SH-SY5Y (cell line): Measurements from ENCODE around the gene SLC18B1.

Experiments
- GATA2 ChIP-seq: IDR thresholded peaks from 2 replicates; pipeline ENCODE4 v1.6.1; 2011; ENCODE audit warnings: mild to moderate bottlenecking, low read depth, low read length
- GATA3 ChIP-seq: IDR thresholded peaks from 2 replicates; pipeline ENCODE4 v1.6.1; 2011; ENCODE audit warnings: low read depth, mild to moderate bottlenecking, low read length, moderate library complexity

SLC18B1 gene

DNA sequence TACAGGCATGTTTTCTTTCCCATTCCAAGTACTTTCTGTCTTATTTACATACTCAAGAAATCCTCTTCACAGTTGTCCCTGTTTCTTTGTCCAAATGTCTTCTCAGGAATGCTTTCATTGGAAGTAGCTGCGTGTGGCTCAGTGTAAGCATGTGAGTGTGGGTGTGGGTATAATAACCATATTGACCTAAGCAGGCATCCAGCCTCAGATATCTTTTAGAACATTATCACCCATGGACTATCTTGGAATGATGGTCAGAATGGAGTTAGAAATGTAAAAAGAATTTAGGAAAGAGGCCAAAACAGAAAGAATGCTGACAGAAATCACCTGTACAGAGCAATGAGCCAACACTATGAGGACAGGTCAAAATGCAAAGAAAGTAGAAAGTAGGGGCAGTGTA is 57.2 kb downstream of the SLC18B1 start:
- TF ChIP-seq GATA3 (no peak), GATA2 (no peak)

GRCh38 chr6:132736239-132736638 is 62.2 kb downstream of the SLC18B1 start:
- TF ChIP-seq GATA2 = no peak
- no peak for TF ChIP-seq GATA3

DNA sequence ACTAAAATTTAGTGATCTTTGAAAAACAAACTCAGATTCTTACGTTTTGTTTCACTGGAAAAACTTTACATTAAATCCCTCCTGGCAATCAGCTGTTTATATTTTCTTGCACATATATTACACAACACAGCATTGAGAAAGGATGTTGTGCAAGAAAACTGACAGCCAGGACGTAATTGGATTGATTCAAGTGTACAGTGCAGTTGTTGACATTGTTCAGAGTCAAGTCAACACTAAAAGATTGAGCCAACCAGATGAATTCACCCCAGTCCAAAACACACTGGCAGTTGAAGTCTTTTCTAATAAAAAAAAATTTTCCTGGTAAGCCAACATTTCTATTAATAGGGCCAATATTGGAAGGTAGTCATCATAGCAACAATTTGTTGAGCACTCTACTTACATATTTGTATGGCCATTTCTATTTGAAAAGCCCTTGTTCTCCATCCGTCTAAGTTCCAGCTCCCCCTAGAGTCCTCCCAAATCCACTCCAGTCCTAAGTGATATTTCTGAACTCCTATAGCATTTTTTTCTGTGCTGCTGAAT is 63.7 kb downstream of the SLC18B1 start:
- TF ChIP-seq GATA2 (no peak), GATA3 (no peak)

DNA sequence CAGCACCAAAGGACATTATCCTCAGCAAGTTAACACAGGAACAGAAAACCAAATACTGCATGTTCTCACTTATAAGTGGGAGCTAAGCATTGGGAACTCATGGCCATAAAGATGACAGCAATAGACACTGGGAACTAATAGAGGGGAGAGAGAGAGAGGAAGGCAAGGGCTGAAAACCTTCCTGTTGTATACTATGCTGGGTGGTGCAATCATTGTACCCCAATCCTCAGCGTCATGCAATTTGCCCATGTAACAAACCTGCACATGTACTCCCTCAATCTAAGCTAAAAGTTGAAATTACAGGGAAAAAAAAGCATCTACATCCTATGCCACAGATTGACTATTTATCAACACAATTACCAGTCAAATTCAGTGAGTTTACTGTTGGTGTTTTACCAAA is 64.6 kb downstream of the SLC18B1 start:
- TF ChIP-seq GATA2 = no peak
- no peak for TF ChIP-seq GATA3

- TF ChIP-seq GATA2 (no peak), GATA3 (no peak)
Observed at GRCh38 chr6:132733283-132733682, 65.2 kb downstream of the SLC18B1 start.

GRCh38 chr6:132731086-132731485 is 67.4 kb downstream of the SLC18B1 start:
- no peak for TF ChIP-seq GATA2
- no peak for TF ChIP-seq GATA3

DNA sequence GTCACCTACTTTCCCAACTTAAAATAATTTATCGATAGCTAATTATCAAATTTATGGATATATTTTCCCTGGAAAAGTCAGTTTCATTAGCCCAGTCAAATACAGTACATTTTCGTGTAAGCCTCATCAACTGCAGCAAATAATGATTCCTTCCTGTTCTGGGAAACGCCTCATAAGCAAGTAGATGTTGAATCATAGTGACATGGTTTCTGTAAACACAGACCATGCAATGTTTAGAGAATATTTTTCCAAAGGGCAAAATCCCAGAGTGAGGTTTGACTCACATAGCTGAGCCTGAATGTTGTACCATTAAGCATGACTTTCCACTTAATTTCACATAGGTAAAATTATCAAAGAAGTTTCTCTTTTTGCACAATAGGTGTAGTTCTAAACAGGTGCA is 67.9 kb downstream of the SLC18B1 start:
- TF ChIP-seq GATA2 = no peak

GRCh38 chr6:132728616-132729015 is 69.8 kb downstream of the SLC18B1 start:
- no peak for TF ChIP-seq GATA3
- no peak for TF ChIP-seq GATA2

GRCh38 chr6:132726608-132726975 is 71.8 kb downstream of the SLC18B1 start:
- no peak for TF ChIP-seq GATA3
- TF ChIP-seq GATA2 = no peak

- TF ChIP-seq GATA3 (no peak), GATA2 (no peak)
Observed at GRCh38 chr6:132725947-132726607, 72.4 kb downstream of the SLC18B1 start.

- TF ChIP-seq GATA2 (no peak), GATA3 (no peak)
Observed at GRCh38 chr6:132725471-132725870, 73.0 kb downstream of the SLC18B1 start.

DNA sequence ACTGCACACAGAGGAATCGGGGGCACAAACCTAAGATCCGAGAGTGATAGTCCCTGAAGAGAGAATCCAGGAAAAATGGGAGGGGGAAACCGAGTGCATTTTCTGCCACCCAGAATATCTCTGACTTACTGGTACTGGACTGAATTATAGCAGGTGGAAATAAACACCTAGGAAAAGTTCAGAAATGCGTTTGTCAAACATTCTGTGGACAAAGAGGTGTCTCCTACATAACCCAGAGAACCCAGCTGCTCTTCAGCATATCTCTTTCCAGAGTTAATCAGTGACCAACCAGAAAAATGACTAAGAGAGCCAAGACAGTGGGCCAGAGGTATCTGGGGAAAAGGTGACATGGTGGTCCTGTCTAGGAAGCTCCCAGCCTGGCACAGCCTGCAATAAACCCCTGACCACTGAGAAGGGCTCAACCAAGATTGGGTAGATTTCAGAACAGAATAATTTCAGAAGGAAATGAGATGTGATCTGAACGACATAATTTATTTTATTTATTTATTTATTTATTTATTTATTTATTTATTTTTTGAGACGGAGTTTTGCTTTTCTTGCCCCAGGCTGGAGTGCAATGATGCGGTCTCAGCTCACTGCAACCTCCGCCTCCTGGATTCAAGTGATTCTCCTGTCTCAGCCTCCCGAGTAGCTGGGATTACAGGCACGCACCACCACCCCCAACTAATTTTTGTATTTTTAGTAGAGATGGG is 78.5 kb downstream of the SLC18B1 start:
- TF ChIP-seq GATA2 (no peak), GATA3 (no peak)
